Endothelial cell of umbilical vein (primary cell): ENCODE measurements around the gene PDPK1. TPM values are rescaled to one million over a fixed set of nuclear protein-coding genes. Genes with fewer than 3 reads are reported as not detected.
"Not testable (repeated sequence)": the region's sequence is repeated elsewhere in the genome, so short reads cannot be mapped to it uniquely, and the experiment has no call there.

Experiments used
- BruUV-seq: library from RNA; stranded (reverse); fragments of 400-500 nt; replicated peaks from 2 replicates; lab custom pipeline; 2021; lab: Mats Ljungman, UMichigan
- CTCF ChIA-PET: fragments of 300-600, 350-600 bp; sonication (Branson Sonifier 250); formaldehyde crosslinking; loops from one replicate; lab custom pipeline; 2021; ENCODE audit warnings: antibody characterized with exemption, inconsistent platforms; lab: Charles Lee
- POLR2A ChIA-PET: fragments of 300-600, 350-600 bp; sonication (Branson Sonifier 250); formaldehyde crosslinking; loops from one replicate; lab custom pipeline; 2021; ENCODE audit warnings: antibody characterized with exemption, inconsistent platforms; lab: Charles Lee
- DNase-seq: peaks from one replicate; pipeline ENCODE4 v3.0.0-alpha.2; 2011; ENCODE audit warnings: low read depth, low spot score
- FAIRE-seq: peaks from 2 replicates; lab custom pipeline; 2011; peaks lifted over from hg19 to GRCh38; lab: Jason Lieb, UNC
- H2AFZ ChIP-seq: 2 replicates; pipeline ENCODE4 v1.6.0; 2012; ENCODE audit warnings: low read depth, low read length, control low read depth, inconsistent platforms
- H3K27ac ChIP-seq: 2 replicates; pipeline ENCODE4 v1.5.1; 2011; ENCODE audit warnings: low read depth, mild to moderate bottlenecking, control low read depth, low read length, moderate library complexity; ENCODE audit not compliant: insufficient read depth
- H3K27me3 ChIP-seq, 2 experiments: 2 replicates each; pipeline versions ENCODE4 v1.6.0 to v1.6.1; 2011; ENCODE audit warnings: low read length in 2 of 2, mixed read lengths in 1 of 2; ENCODE audit not compliant: control insufficient read depth in 2 of 2, insufficient read depth in 2 of 2
- H3K36me3 ChIP-seq, 2 experiments: 2 replicates in 1 of 2; 3 replicates in 1 of 2; pipeline ENCODE4 v1.5.1; 2011; ENCODE audit warnings: low read length in 2 of 2, mild to moderate bottlenecking in 1 of 2, moderate library complexity in 1 of 2; ENCODE audit not compliant: control insufficient read depth in 2 of 2, insufficient read depth in 2 of 2; ENCODE audit errors: extremely low read depth in 1 of 2
- H3K4me1 ChIP-seq: 3 replicates; pipeline ENCODE4 v1.5.1; 2011; ENCODE audit warnings: mild to moderate bottlenecking, low read length; ENCODE audit not compliant: control insufficient read depth, insufficient read depth; ENCODE audit errors: extremely low read depth
- H3K4me2 ChIP-seq: 2 replicates; pipeline ENCODE4 v1.6.1; 2011; ENCODE audit warnings: low read length, control low read depth, mixed read lengths; ENCODE audit not compliant: insufficient read depth
- H3K4me3 ChIP-seq, 3 experiments: fragments of 200-600 bp in 1 of 3; sonication (generic), shearing (Covaris generic) in 1 of 3; replicated peaks in 1 of 3; 2 replicates each; pipeline ENCODE4 v1.5.1; 2011 to 2016; ENCODE audit warnings: control low read depth in 3 of 3, low read length in 3 of 3, mild to moderate bottlenecking in 2 of 3, inconsistent platforms in 1 of 3, low read depth in 1 of 3, moderate library complexity in 1 of 3; ENCODE audit not compliant: insufficient read depth in 1 of 3
- H3K79me2 ChIP-seq: 2 replicates; pipeline ENCODE4 v1.6.0; 2012; ENCODE audit warnings: low read length, inconsistent platforms; ENCODE audit not compliant: control insufficient read depth, insufficient read depth
- H3K9ac ChIP-seq: replicated peaks from 2 replicates; pipeline ENCODE3; 2011; ENCODE audit warnings: low read length, control low read depth; ENCODE audit not compliant: insufficient read depth; ENCODE audit errors: extremely low read depth
- H3K9me1 ChIP-seq: replicated peaks from 3 replicates; pipeline ENCODE4 v1.6.0; 2011; ENCODE audit warnings: mild to moderate bottlenecking, low read length; ENCODE audit not compliant: control insufficient read depth, insufficient read depth; ENCODE audit errors: extremely low read depth
- H3K9me3 ChIP-seq: replicated peaks from 2 replicates; pipeline ENCODE4 v1.5.1; 2012; ENCODE audit warnings: low read length, inconsistent platforms; ENCODE audit not compliant: control insufficient read depth, insufficient read depth
- H4K20me1 ChIP-seq: replicated peaks from 2 replicates; pipeline ENCODE3; 2011; ENCODE audit warnings: mild to moderate bottlenecking, low read length; ENCODE audit not compliant: control insufficient read depth, insufficient read depth; ENCODE audit errors: extremely low read depth
- EZH2 ChIP-seq: IDR thresholded peaks from 2 replicates; pipeline ENCODE4 v1.6.1; 2012; ENCODE audit warnings: borderline replicate concordance, low read depth, mild to moderate bottlenecking, moderate library complexity, low read length, inconsistent platforms; ENCODE audit not compliant: severe bottlenecking
- FOS ChIP-seq: IDR thresholded peaks from 2 replicates; pipeline ENCODE4 v1.6.1; 2011; ENCODE audit warnings: mild to moderate bottlenecking, low read length, moderate library complexity, borderline replicate concordance; ENCODE audit not compliant: insufficient read depth
- GATA2 ChIP-seq: IDR thresholded peaks from 2 replicates; pipeline ENCODE4 v1.7.0; 2011; ENCODE audit warnings: low read depth, mild to moderate bottlenecking, moderate library complexity, mixed read lengths, low read length; ENCODE audit not compliant: insufficient read length, insufficient read depth
- JUN ChIP-seq: IDR thresholded peaks from 2 replicates; pipeline ENCODE4 v1.6.1; 2011; ENCODE audit warnings: borderline replicate concordance, low read depth; ENCODE audit not compliant: insufficient read length, insufficient read depth
- MYC ChIP-seq: IDR thresholded peaks from one replicate; pipeline ENCODE4 v1.6.1; 2011; ENCODE audit warnings: mild to moderate bottlenecking, low read depth, low read length
- POLR2A ChIP-seq: IDR thresholded peaks from 2 replicates; pipeline ENCODE4 v1.6.1; 2012; ENCODE audit warnings: low read depth, mild to moderate bottlenecking, control low read depth, low read length
- POLR2AphosphoS5 ChIP-seq: IDR thresholded peaks from 2 replicates; pipeline ENCODE4 v1.6.1; 2012; ENCODE audit warnings: low read depth, mild to moderate bottlenecking, control low read depth, low read length, moderate library complexity; ENCODE audit not compliant: insufficient read depth
- dilution Hi-C: fragments of 300-500 bp; cut with MboI; formaldehyde crosslinking; loops from one replicate; pipeline ENCODE4 v1.15.0; 2019; ENCODE audit warnings: low sequenced_read_pairs; ENCODE audit not compliant: extremely low pct_ligation_motif_present
- intact Hi-C: fragments of 100-400 bp; cut with micrococcal nuclease; formaldehyde crosslinking; loops from one replicate; pipeline ENCODE4 v1.10.0; 2022
- polyA plus RNA-seq, 4 experiments: library from polyadenylated mRNA; depleted of rRNA in 3 of 4; stranded (reverse) in 3 of 4; unstranded in 1 of 4; fragments of >200 nt; gene quantifications; 2 replicates each; pipeline versions ENCODE4 v1.2.1 to v1.2.3, GENCODE V29; 2011 to 2012; ENCODE audit warnings: missing spikeins in 1 of 4
- total RNA-seq: library from RNA; stranded (reverse); gene quantifications from 2 replicates; pipeline ENCODE4 v1.2.3, GENCODE V29; 2021
- TF ChIP-seq, protein P1 (sequence below), 2 donors: IDR thresholded peaks; 1 replicate in 1 of 2; 2 replicates in 1 of 2; pipeline ENCODE4 v1.5.1; 2011; ENCODE audit warnings: low read length in 2 of 2, mild to moderate bottlenecking in 2 of 2, moderate library complexity in 2 of 2, control low read depth in 1 of 2, inconsistent platforms in 1 of 2, low read depth in 1 of 2; ENCODE audit not compliant: insufficient read depth in 1 of 2; ENCODE audit errors: extremely low read depth in 1 of 2
- TF ChIP-seq, protein P2 (sequence below): IDR thresholded peaks from 2 replicates; pipeline ENCODE4 v1.6.1; 2011; ENCODE audit not compliant: insufficient read depth, insufficient read length

The PDPK1 gene
- total and polyA plus RNA-seq, 2 donors (not counting 3 experiments of a cell fraction or from before 2014, with no cell fraction given), result 22.4 to 37.3 TPM

DNA sequence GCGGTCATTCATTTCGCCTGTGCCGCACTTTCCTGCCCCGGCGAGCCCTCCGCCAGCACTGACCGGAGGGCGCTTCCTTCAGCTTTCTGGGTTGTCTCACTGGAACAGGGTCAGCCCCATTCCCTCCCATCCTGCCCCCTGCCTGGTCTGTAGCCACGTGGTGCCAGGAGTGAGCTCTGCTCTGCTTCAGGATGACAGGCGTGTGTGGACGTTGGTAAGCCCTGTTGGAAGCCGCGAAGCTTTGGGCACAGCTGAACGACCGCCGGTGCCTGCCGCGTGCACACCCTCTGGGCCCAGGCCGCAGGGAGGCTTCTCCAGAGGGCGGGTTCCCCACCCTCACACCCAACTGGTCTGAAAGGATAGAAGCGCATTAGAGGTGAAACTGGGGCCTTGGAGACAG, 43.0 kb downstream of the PDPK1 start:
- BruUV-seq, dilution Hi-C loops, H3K4me2 ChIP-seq, H3K9me3 ChIP-seq, H3K9ac ChIP-seq, H3K4me3 ChIP-seq, H3K4me1 ChIP-seq, H3K36me3 ChIP-seq, H3K27me3 ChIP-seq, H3K9me1 ChIP-seq, CTCF ChIA-PET, intact Hi-C loops, H3K27ac ChIP-seq, H4K20me1 ChIP-seq, H3K79me2 ChIP-seq, DNase-seq, H2AFZ ChIP-seq, POLR2A ChIA-PET: not testable (repeated sequence)
- FAIRE-seq, result peak; percentile 28

DNA sequence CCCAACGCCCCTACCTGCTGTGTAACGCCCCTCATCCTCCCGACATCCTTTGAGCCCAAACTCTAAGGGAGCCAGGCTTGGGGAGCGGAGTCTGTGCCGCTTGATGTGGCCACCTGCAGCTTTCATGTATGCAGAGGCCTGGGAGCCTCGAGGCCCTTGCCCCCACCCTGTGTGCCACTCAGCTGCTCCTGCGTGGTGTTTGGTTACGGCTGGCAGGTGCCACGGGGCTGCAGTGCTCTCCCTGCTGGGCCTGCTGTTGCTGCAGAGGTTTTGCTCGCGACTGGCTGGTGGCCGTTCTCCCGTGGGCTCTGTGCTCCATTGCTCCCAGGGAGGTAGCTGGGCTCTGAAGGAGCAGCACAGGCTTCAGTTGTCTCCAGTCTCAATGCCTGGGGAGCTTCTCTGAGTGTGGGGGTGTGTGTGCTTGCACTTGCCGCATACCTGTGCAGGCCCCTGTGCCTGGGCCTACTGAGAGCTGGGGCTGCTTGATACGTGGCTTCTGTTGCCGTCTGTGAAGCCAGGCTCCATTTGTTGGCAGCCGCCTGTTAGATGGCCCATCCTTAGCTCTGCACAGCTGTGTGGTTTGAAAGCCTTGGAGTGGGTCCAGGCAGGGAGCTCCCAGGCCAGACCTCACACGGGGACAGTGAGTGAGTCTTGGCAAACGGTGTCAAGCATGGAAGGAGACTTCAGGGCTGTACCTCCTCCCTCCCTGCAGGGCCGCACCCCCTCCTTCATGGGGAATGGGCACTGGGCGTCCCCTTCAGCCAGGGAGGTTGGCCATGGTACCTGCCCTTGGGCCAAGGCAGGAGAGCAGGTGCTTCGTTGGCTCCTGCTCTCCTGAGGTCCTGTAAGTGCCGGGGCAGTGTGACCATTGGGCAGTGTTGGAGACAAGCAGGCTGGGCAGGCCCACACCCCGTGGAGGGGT, 47.2 kb downstream of the PDPK1 start:
- H3K9me1 ChIP-seq, result no peaks in the 10 kb centered on the region
- intact Hi-C loops, result no loop called here
- POLR2A ChIA-PET, result no interaction called here
- no peaks in the 10 kb centered on the region for H3K79me2 ChIP-seq
- no peaks in the 10 kb centered on the region for H3K4me1 ChIP-seq
- no peak overlapping the region for H3K27ac ChIP-seq
- H3K36me3 ChIP-seq, result peaks cover 4 to 36% of the 10 kb centered on the region in 2 experiments
- no TSS peak for BruUV-seq
- CTCF ChIA-PET, result no interaction called here
- H3K9ac ChIP-seq, result no peak overlapping the region
- no peaks in the 10 kb centered on the region for H3K27me3 ChIP-seq
- FAIRE-seq (no peak), DNase-seq (no peak)
- TF ChIP-seq POLR2A (no peak), EZH2 (no peak), GATA2 (no peak), POLR2AphosphoS5 (no peak), JUN (no peak), MYC (no peak), FOS (no peak)
- TF ChIP-seq, protein P1, sequence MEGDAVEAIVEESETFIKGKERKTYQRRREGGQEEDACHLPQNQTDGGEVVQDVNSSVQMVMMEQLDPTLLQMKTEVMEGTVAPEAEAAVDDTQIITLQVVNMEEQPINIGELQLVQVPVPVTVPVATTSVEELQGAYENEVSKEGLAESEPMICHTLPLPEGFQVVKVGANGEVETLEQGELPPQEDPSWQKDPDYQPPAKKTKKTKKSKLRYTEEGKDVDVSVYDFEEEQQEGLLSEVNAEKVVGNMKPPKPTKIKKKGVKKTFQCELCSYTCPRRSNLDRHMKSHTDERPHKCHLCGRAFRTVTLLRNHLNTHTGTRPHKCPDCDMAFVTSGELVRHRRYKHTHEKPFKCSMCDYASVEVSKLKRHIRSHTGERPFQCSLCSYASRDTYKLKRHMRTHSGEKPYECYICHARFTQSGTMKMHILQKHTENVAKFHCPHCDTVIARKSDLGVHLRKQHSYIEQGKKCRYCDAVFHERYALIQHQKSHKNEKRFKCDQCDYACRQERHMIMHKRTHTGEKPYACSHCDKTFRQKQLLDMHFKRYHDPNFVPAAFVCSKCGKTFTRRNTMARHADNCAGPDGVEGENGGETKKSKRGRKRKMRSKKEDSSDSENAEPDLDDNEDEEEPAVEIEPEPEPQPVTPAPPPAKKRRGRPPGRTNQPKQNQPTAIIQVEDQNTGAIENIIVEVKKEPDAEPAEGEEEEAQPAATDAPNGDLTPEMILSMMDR (IDR thresholded peaks at IDR 0.05; ENCODE audit: extremely low read depth in 1 of 2, insufficient read depth in 1 of 2, low read depth in 1 of 2, low read length in 2 of 2), result no peak
- TF ChIP-seq, protein P2, sequence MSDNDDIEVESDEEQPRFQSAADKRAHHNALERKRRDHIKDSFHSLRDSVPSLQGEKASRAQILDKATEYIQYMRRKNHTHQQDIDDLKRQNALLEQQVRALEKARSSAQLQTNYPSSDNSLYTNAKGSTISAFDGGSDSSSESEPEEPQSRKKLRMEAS, result no peak
- H3K9me3 ChIP-seq, result no peaks in the 10 kb centered on the region
- no peak overlapping the region for H3K4me2 ChIP-seq
- no peak overlapping the region for H2AFZ ChIP-seq
- dilution Hi-C loops, result no loop called here
- H3K4me3 ChIP-seq, result no peak overlapping the region
- no peaks in the 10 kb centered on the region for H4K20me1 ChIP-seq
